ENCODE measurements around the gene EMC9. TPM values are rescaled to one million over a fixed set of nuclear protein-coding genes. Genes with fewer than 3 reads are reported as not detected.

Gene EMC9
- total RNA-seq, 1 donor from 2014 or later, result 14.0 TPM

GRCh38 chr14:24130717-24131548 lies 10.5 kb downstream of the EMC9 start:
- H3K27ac Mint-ChIP-seq (ENCODE audit: unreplicated experiment), result no peak overlapping the region
- H3K4me1 Mint-ChIP-seq (ENCODE audit: low read depth), result peaks cover 6% of the 10 kb centered on the region
- DNase-seq (ENCODE audit: low spot score), result no peak
- TF ChIP-seq, protein P1, sequence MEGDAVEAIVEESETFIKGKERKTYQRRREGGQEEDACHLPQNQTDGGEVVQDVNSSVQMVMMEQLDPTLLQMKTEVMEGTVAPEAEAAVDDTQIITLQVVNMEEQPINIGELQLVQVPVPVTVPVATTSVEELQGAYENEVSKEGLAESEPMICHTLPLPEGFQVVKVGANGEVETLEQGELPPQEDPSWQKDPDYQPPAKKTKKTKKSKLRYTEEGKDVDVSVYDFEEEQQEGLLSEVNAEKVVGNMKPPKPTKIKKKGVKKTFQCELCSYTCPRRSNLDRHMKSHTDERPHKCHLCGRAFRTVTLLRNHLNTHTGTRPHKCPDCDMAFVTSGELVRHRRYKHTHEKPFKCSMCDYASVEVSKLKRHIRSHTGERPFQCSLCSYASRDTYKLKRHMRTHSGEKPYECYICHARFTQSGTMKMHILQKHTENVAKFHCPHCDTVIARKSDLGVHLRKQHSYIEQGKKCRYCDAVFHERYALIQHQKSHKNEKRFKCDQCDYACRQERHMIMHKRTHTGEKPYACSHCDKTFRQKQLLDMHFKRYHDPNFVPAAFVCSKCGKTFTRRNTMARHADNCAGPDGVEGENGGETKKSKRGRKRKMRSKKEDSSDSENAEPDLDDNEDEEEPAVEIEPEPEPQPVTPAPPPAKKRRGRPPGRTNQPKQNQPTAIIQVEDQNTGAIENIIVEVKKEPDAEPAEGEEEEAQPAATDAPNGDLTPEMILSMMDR (IDR thresholded peaks at IDR 0.05), result no peak
- H3K9me3 Mint-ChIP-seq (ENCODE audit: low read depth), result no peaks in the 10 kb centered on the region
- no peaks in the 10 kb centered on the region for H3K27me3 Mint-ChIP-seq (ENCODE audit: low read depth)
- H3K4me3 Mint-ChIP-seq (ENCODE audit: unreplicated experiment), result no peak overlapping the region
- no peaks in the 10 kb centered on the region for H3K36me3 Mint-ChIP-seq (ENCODE audit: low read depth)

GRCh38 chr14:24130380-24130716 lies 11.0 kb downstream of the EMC9 start, which contains the start of gene FITM1:
TSS of gene FITM1 (plus strand) at chr14:24130659. CDS start at chr14:24131564, 905 bp downstream.
- TF ChIP-seq, protein P1 (IDR thresholded peaks at IDR 0.05), result no peak
- Mint-ChIP-seq H3K27ac (ENCODE audit: unreplicated experiment) (no peak within 1 kb of the TSS), H3K4me3 (ENCODE audit: unreplicated experiment) (no peak within 1 kb of the TSS), H3K9me3 (ENCODE audit: low read depth) (no peaks in the 10 kb centered on the region), H3K27me3 (ENCODE audit: low read depth) (no peaks in the 10 kb centered on the region), H3K4me1 (ENCODE audit: low read depth) (peaks cover 3% of the 10 kb centered on the region), H3K36me3 (ENCODE audit: low read depth) (no peaks in the 10 kb centered on the region)
- DNase-seq (ENCODE audit: low spot score), result no peak

GRCh38 chr14:24129410-24129998 lies 11.9 kb downstream of the EMC9 start:
- no peaks in the 10 kb centered on the region for H3K27me3 Mint-ChIP-seq (ENCODE audit: low read depth)

DNA sequence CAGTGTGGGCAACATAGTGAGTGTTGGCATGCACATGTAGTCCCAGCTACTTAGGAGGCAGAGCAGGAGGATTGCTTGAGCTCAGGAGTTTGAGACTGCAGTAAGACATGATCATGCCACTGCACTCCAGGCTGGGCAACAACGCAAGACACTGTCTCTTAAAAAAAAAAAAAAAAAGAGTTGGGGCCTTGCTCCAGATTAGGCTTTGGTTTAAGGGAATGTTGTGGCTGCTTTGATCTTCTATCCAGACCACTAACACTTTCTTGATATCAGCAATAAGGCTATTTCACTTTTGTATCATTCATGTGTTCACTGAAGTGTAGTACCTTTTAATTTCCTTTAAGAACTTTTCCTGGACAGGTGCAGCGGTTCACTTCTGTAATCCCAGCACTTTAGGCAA lies 13.7 kb downstream of the EMC9 start:
- Mint-ChIP-seq H3K27me3 (ENCODE audit: low read depth) (no peaks in the 10 kb centered on the region), H3K36me3 (ENCODE audit: low read depth) (peaks cover 9% of the 10 kb centered on the region)
- TF ChIP-seq, protein P1 (IDR thresholded peaks at IDR 0.05), result no peak

More at GRCh38 chr14:24129410-24129998, 11.9 kb downstream of the EMC9 start:
- Mint-ChIP-seq H3K4me1 (ENCODE audit: low read depth) (no peaks in the 10 kb centered on the region), H3K4me3 (ENCODE audit: unreplicated experiment) (no peak overlapping the region), H3K27ac (ENCODE audit: unreplicated experiment) (no peak overlapping the region), H3K36me3 (ENCODE audit: low read depth) (no peaks in the 10 kb centered on the region), H3K9me3 (ENCODE audit: low read depth) (no peaks in the 10 kb centered on the region)
- TF ChIP-seq, protein P1 (IDR thresholded peaks at IDR 0.05), result no peak
- DNase-seq (ENCODE audit: low spot score), result no peak

GRCh38 chr14:24126939-24127338 lies 14.5 kb downstream of the EMC9 start:
- Mint-ChIP-seq H3K27ac (ENCODE audit: unreplicated experiment) (no peak overlapping the region), H3K9me3 (ENCODE audit: low read depth) (no peaks in the 10 kb centered on the region), H3K36me3 (ENCODE audit: low read depth) (peaks cover 10% of the 10 kb centered on the region), H3K27me3 (ENCODE audit: low read depth) (no peaks in the 10 kb centered on the region), H3K4me3 (ENCODE audit: unreplicated experiment) (no peak overlapping the region), H3K4me1 (ENCODE audit: low read depth) (no peaks in the 10 kb centered on the region)
- DNase-seq (ENCODE audit: low spot score), result no peak
- TF ChIP-seq, protein P1 (IDR thresholded peaks at IDR 0.05), result no peak

More for the DNA sequence above, 13.7 kb downstream of the EMC9 start:
- no peak overlapping the region for H3K27ac Mint-ChIP-seq (ENCODE audit: unreplicated experiment)
- no peaks in the 10 kb centered on the region for H3K9me3 Mint-ChIP-seq (ENCODE audit: low read depth)
- no peak for DNase-seq (ENCODE audit: low spot score)
- no peaks in the 10 kb centered on the region for H3K4me1 Mint-ChIP-seq (ENCODE audit: low read depth)
- H3K4me3 Mint-ChIP-seq (ENCODE audit: unreplicated experiment), result no peak overlapping the region

Data from chondrocyte (in vitro differentiated cells).